DMS153 treated with DMSO at 0.1 percent for 48 hours (cell line): Measurements from ENCODE around the gene P2RY13.

Experiments used
- DNase-seq: peaks from one replicate; lab custom pipeline; 2025; ENCODE audit not compliant: unreplicated experiment; lab: John Stamatoyannopoulos, UW

P2RY13 gene

GRCh38 chr3:151329363-151329762 is at the start of gene P2RY13:
Gene P2RY13 (minus strand): TSS chr3:151329549. CDS start chr3:151329528, 21 bp downstream.
- DNase-seq, result no peak

GRCh38 chr3:151377768-151378385 is 48.5 kb upstream of the P2RY13 start:
- DNase-seq, result no peak

GRCh38 chr3:151372063-151372820 is 42.9 kb upstream of the P2RY13 start:
- DNase-seq, result no peak

- no peak for DNase-seq
Measured at GRCh38 chr3:151371526-151371925, 42.2 kb upstream of the P2RY13 start.

- DNase-seq, result no peak
Measured at GRCh38 chr3:151367448-151367847, 38.1 kb upstream of the P2RY13 start.

- no peak for DNase-seq
Measured at GRCh38 chr3:151366993-151367392, 37.6 kb upstream of the P2RY13 start.

GRCh38 chr3:151362751-151363174 is 33.4 kb upstream of the P2RY13 start:
- no peak for DNase-seq

- no peak for DNase-seq
Measured at GRCh38 chr3:151357463-151357850, 28.1 kb upstream of the P2RY13 start.

GRCh38 chr3:151356794-151357462 is 27.6 kb upstream of the P2RY13 start:
- no peak for DNase-seq

GRCh38 chr3:151351648-151352047 is 22.3 kb upstream of the P2RY13 start:
- DNase-seq, result no peak

- no peak for DNase-seq
Measured at GRCh38 chr3:151351219-151351618, 21.9 kb upstream of the P2RY13 start.

GRCh38 chr3:151350656-151351055 is 21.3 kb upstream of the P2RY13 start:
- no peak for DNase-seq

- DNase-seq, result no peak
Measured at GRCh38 chr3:151347432-151347831, 18.1 kb upstream of the P2RY13 start.

GRCh38 chr3:151346292-151346691 is 16.9 kb upstream of the P2RY13 start:
- DNase-seq, result no peak

- no peak for DNase-seq
Measured at GRCh38 chr3:151345859-151346258, 16.5 kb upstream of the P2RY13 start.

- DNase-seq, result no peak
Measured at GRCh38 chr3:151331696-151332095, 2.3 kb upstream of the P2RY13 start.

- DNase-seq, result no peak
Measured at GRCh38 chr3:151330899-151331298, 1.6 kb upstream of the P2RY13 start.

GRCh38 chr3:151330379-151330778 is 1.0 kb upstream of the P2RY13 start:
- DNase-seq, result no peak

- no peak for DNase-seq
Measured at GRCh38 chr3:151328298-151328995, 902 bp downstream of the P2RY13 start.

GRCh38 chr3:151327571-151328198 is 1.7 kb downstream of the P2RY13 start:
- DNase-seq, result peak; percentile 7

GRCh38 chr3:151322511-151322910 is 6.8 kb downstream of the P2RY13 start:
- no peak for DNase-seq
